Endometrial microvascular endothelial cells (primary cell): Measurements from ENCODE around the gene ZBTB11. TPM values are rescaled to one million over a fixed set of nuclear protein-coding genes. Genes with fewer than 3 reads are reported as not detected.
"Not testable (repeated sequence)": the region's sequence is repeated elsewhere in the genome, so short reads cannot be mapped to it uniquely, and the experiment has no call there.

Experiments used
- in situ Hi-C: cut with HindIII; loops from 2 replicates; pipeline ENCODE4 v1.10.0; 2017; ENCODE audit warnings: low sequenced_read_pairs, low pct_unique_long_range_greater_than_20kb; ENCODE audit errors: inconsistent ontology term
- total RNA-seq: library from RNA; depleted of rRNA; stranded (reverse); fragments of >200 nt; gene quantifications from one replicate; pipeline ENCODE4 v1.2.3, GENCODE V29; 2015; ENCODE audit errors: inconsistent ontology term

Gene ZBTB11
- total RNA-seq, 1 donor from 2014 or later: 14.9 TPM

DNA sequence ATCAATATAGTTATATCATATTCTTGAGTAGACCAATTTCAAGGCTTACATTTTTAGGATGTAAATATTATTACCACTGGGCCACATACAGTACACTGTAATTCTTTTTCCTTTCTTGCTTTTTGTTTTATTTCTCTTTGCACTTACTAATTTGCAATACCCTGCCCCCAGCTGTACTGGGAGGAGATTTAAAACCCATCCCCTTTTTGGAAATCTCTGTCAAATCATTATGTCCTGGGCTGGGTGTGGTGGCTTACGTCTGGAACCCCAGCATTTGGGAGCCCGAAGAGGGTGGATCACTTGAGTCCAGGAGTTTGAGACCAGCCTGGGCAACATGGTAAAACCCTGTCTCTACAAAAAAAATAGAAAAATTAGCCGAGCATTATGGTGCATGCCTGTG, 16.2 kb downstream of the ZBTB11 start:
- in situ Hi-C loops: no loop called here

DNA sequence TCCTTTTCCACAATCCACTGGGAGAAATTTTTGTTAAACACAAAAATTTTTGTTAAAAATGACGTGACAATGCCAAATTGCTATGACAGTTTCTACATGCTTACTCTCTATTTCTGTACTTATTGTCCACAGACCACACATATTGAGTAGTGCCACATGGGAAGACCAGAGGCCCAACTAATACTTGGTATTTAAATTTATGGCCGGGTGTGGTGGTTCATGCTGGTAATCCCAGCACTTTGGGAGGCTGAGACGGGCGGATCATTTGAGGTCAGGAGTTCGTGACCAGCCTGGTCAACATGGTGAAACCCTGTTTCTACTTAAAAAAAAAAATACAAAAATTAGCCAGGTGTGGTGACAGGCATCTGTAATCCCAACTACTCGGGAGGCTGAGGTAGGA, 20.3 kb downstream of the ZBTB11 start:
- in situ Hi-C loops: no loop called here

- in situ Hi-C loops: no loop called here
These were observed 30.2 kb downstream of the ZBTB11 start for GRCh38 chr3:101646726-101647125.

- in situ Hi-C loops: no loop called here
These were observed 32.9 kb downstream of the ZBTB11 start for GRCh38 chr3:101643861-101644613.

- in situ Hi-C loops: no loop called here
These were observed 33.7 kb downstream of the ZBTB11 start for GRCh38 chr3:101643009-101643844.

DNA sequence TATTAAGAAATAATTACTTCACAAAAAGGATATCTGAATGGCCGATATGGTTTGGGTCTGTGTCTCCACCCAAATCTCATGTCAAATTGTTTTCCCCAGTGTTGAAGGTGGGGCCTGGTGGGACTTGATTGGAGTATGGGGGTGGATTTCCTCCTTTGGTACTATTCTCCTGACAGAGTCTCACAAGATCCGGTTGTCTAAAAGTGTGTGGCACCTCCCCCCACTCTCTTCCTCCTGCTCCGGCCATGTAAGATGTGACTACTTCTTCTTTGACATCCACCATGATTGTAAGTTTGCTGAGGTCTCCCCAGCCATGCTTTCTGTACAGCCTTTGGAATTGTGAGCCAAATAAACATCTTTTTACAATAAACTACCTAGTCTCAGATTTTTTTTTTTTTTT, 34.5 kb downstream of the ZBTB11 start:
- in situ Hi-C loops: no loop called here

GRCh38 chr3:101641397-101642115, 35.4 kb downstream of the ZBTB11 start:
- in situ Hi-C loops: not testable (repeated sequence)

GRCh38 chr3:101640256-101640655, 36.7 kb downstream of the ZBTB11 start:
- in situ Hi-C loops: no loop called here

DNA sequence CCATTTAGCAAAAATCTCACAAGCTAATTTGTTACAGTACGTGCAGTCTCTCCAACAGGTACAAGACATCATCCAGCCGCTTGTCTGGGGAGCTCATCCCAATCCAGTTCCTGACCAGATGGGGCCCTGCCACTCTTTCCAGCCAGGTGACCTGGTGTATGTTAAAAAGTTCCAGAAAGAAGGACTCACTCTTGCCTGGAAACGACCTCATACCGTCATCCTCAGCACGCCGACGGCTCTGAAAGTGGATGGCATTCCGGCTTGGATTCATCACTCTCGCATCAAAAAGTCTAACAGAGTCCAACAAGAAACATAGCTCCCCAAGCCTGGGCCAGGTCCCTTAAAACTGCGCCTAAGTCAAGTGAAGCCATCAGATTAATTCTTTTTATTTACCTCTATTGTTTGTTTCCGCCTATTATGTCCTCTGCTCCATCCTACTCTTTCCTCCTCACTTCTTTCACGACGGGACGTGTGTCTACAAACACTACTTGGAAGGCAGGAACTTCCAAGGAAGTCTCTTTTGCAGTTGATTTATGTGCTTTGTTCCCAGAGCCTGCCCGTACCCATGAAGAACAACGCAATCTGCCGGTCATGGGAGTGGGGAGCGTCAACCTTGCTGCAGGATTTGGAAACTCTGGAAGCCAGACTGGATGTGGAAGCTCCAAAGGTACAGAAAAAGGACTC, 37.5 kb downstream of the ZBTB11 start:
- in situ Hi-C loops: no loop called here

DNA sequence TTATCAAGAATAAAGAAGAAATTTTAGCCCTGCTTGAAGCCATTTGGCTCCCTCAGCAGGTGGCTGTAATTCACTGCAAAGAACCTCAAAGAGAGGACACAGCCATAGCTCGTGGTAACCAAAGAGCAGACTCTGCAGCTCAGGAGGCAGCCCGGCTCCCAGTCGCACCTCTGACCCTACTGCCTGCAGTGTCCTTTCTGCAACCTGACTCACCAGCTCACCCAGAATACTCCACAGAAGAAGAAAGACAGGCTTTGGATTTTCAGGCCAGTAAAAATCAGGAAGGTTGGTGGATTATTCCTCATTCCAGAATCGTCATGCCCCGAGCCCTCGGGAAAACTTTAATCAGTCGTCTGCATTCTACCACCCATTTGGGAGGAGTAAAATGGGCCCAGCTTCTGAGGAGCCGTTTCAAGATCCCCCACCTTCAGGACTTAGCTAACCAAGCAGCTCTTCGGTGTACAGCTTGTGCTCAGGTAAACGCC, 38.6 kb downstream of the ZBTB11 start:
- in situ Hi-C loops: no loop called here

GRCh38 chr3:101637451-101637850, 39.5 kb downstream of the ZBTB11 start:
- in situ Hi-C loops: no loop called here

- in situ Hi-C loops: no loop called here
These were observed 40.8 kb downstream of the ZBTB11 start for GRCh38 chr3:101635954-101636798.

GRCh38 chr3:101635345-101635744, 41.6 kb downstream of the ZBTB11 start:
- in situ Hi-C loops: no loop called here

- in situ Hi-C loops: no loop called here
These were observed 42.2 kb downstream of the ZBTB11 start for GRCh38 chr3:101634591-101635196.

GRCh38 chr3:101633186-101633585, 43.7 kb downstream of the ZBTB11 start:
- in situ Hi-C loops: no loop called here

- in situ Hi-C loops: no loop called here
These were observed 44.3 kb downstream of the ZBTB11 start for GRCh38 chr3:101632586-101632985.

- in situ Hi-C loops: not testable (repeated sequence)
These were observed 45.0 kb downstream of the ZBTB11 start for GRCh38 chr3:101631959-101632358.
